NCI-H1092 (cell line): Measurements from ENCODE around the gene SH3GL1.
"Not testable (repeated sequence)": the region's sequence is repeated elsewhere in the genome, so short reads cannot be mapped to it uniquely, and the experiment has no call there.

ENCODE experiments used
- DNase-seq: peaks from one replicate; lab custom pipeline; 2025; lab: John Stamatoyannopoulos, UW

SH3GL1 gene

DNA sequence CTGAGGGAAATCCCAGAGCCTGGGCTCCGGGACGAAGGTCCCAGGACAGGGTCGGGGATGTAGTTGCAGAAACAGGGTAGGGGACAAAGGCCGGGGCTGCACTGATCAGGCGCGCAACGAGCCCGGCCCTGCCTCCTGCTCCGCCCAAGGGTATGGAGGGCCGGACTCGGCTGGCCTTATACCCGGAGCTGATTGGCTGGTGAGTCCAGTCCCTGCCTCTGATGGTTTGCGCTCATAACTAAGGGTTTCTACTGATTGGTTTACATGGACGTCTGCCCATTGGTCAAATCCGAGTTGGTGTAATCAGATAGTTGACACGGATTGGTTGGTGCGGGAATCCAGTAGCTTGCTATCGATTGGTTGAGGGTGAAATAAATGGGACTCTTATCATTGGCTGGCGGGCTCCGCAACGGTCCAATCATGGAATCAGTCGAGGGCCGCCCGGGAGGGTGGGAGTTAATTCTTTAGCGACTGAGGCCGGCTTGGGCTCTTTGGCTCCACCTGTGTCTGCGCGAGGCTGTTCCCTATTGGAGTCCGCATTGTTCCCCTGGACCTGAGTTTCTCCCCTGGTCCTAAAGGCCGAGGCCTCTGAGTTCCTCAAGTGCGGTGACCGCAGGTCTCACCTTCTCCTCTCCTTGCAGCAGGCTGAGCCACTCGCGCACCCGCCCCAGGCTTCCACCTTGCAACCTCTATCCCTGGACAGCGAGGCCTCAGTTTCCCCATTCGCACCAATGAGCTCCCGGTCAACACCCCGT, 57.6 kb downstream of the SH3GL1 start:
- peak; percentile 99 for DNase-seq

DNA sequence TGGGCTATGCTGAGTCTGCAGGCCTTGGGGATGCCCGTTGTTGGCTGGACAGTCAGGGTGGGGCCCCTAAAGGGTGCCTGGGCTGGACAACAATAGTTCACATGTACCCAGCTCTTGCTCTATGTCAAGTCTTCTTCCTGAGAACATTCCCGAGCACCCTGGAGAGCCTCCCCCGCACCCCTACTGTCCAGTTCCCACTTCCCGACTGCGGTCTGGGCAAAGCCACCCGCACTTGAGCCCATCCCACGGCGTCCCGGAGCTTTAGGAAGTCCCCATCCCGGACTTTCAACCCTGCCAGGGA, 58.1 kb downstream of the SH3GL1 start:
- DNase-seq: no peak

DNA sequence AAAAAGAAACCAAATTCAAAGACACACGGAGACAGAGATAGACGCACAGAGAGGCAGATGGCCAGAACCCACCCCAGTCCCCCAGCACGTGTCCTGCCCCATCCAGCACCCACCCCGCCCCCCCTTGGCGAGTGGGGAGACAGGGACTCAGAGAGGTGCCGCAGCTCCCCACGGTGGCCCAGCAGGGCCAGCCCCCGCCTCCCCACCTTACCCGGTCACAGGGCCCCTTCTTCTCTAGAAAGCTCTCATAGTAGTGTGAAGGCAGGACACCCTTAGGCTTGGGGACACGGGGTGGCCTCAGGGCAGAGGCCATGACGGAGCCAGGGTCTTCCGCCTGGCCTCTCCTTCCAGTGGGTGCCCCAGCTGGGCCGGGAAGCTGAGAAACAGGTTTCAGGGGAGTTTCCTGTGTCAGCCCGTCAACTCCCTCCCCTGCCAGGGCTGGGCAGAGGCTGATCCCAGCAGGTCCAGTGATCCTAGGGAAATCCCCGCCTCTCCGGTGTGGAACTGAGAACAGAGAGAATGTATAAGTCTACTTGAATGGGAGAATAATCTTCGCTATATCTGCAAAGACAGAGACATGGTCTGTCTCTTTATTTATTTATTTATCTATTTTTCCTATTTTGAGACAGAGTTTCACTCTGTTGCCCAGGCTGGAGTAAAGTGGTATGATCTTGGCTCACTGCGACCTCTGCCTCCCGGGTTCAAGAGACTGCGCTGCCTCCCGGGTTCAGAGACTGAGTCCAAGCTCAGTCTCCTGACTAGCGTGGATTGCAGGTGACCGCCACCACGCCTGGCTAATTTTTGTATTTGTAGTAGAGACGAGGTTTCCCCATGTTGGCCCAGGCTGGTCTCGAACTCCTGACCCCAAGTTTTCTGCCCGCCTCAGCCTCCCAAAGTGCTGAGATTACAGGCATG, 61.6 kb downstream of the SH3GL1 start, which contains the start of gene STAP2:
STAP2 (minus strand) TSS at position 387 of the 915 bp plus-strand sequence; CDS start at position 313, 74 bp downstream.
- DNase-seq: no peak

DNA sequence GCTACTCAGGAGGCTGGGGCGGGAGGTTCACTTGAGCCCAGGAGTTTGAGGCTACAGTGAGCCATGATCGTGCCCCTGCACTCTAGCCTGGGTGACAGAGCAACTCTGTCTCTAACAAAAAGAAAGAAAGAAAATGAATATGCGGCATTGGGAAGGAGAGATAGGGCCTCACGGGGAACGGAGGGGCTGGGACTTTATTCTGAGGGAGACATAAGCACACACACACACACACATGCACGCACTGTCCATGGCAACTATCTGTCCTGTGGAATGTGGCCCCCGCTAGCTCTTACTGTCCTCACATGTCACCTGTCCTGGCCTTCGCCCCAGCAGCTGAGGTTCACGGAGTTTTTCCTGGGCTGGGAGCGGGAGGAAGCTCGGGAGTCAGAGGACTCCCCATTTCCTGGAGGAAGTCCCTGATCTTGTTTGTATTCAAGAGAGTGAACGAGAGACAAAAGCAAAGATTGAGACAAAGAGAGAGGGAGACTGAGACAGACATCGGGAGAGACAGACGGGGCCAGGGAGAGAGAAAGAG, 62.4 kb downstream of the SH3GL1 start:
- no peak for DNase-seq

DNA sequence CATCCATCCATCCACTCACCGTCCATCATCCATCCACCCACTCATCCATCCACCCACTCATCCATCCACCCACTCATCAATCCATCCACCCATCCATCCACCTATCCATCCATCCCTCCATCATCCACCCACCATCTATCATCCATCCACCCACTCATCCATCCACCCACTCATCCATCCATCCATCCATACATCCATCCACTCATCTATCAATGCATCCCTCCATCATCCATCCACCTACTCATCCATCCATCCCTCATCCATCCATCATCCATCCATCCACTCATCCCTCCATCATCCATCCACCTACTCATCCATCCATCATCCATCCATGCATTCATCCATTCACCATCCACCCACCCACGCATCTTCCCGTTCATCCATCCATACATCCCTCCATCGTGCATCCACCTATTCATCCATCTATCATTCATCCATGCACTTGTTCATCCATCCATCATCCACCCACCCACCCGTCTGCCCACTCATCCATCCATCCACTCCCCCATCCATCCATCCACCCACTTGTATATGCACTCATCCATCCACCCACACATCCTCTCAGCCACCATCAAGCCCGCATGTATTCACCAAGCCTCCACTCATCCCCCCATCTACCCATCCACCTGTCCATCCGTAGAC, 65.3 kb downstream of the SH3GL1 start:
- DNase-seq: no peak

DNA sequence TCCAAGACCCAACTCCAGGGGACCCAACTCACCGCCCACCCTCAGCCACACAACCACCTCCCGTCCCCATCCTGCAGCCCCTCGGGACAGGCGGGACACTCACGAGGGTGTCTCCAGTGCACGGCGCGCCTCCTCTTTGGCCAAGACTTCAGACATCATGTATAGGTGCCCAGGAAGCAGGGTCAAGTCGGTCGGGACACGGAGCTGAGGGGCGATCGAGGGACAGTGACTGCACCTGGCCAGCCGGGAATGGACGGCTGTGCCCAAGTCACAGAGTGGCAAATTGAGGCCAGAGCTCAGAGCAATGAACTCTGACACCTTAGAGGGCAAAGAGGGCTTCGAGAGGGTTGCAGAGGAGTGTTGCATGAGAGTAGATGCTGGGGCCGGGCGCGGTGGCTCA, 70.5 kb downstream of the SH3GL1 start:
- DNase-seq: no peak

DNA sequence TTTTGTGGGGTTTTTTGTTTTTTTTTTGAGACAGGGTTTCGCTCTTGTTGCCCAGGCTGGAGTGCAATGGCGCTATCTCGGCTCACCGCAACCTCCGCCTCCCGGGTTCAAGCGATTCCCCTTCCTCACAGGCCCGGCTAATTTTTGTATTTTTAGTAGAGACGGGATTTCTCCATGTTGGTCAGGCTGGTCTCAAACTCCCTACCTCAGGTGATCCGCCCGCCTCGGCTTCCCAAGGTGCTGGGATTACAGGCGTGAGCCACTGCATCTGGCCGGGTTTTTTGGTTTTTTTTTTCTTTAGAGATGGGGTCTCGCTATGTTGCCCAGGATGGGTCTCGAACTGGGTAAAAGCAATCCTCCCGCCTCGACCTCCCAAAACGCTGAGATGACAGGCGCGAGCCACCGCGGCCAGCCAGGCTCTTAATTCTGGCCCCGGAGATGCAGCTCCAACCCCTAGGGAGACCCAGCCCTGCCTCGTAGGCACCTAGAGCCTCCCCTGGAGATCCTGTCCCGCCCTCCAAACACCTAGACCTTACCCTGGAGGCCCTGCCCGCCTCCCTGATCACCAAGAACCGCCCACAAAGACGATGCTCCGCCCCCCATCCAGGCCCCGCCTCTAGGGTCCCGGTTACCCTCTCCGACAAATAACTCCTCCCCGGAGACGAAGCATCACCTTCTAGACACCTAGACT, 71.2 kb downstream of the SH3GL1 start:
- not testable (repeated sequence) for DNase-seq

DNA sequence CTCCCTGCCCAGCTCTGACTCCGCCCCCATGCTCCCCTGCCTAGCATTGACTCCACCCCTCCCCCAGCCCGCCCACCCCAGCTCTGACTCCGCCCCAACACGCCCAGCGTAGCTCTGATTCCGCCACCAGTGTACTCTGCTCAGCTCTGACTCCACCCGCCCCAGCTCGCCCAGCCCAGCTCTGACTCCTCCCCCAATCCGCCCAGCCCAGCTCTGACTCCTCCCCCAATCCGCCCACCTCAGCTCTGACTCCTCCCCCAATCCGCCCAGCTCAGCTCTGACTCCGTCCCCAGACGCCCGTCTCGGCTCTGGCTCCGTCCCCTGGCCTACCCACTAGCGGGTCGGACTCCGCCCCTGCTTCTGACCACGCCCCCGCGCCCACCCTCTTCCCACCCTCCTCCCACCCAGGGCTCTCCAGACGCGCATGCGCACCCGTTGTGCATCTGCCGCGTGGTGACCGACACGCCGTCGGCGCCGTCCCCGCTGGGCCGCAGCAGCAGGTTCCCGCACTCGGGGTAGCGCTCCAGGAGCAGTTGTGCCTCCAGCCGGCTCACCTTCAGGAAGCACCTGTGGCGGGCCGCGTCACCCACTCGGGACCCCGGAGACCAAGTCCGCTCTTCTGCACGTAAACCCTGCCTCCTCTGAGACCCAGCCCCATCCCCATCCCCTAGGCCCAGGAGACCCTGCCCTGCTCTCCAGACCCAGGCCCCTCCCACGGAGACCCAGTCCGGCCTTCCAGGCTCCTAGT, 71.9 kb downstream of the SH3GL1 start:
- no peak for DNase-seq

DNA sequence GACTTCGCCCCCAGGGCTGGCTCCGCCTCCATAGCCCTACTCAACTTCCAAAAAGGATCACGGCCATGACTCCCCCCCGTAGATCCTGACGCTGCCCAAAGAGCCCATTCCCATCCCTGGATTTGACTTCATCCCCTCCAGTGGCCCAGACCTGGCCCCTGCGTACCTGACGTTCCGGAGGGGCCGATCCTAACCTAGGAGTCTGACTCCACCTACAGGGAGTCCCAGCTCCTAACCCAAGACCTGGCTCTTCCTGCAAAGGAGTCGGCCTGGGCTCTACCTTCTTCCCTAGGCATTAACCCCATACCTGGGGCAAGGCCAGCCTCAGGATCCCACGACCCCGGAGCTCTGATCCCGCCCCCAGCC, 72.5 kb downstream of the SH3GL1 start:
- no peak for DNase-seq

DNA sequence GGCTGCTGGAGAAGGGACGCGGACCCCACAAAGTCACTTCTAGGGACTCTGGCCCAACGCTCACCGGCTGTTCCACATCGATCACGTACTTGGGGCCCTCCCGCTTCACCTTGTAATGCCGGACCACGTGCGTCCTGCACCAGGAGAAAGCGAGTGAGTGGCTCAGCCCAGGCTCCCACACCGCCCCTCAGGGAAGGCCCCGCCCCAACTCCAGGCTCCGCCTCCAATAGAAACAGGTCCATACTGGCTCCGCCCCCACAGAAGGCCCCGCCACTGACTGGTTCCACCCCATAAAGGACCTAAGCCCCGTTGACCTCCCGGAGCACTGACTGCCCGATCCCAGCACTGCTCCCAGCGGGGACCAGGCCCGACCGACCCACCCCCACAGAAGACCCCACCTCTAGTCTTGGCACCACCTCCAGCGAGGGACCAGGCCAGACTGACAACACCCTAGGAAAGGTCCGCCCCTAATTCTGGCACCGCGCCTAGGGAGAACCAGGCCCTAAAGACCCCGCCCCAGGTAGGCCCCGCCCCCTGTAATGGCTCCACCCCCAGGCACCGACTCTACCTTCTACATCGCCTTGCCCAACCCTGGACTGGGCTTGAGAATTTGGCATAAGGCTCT, 73.0 kb downstream of the SH3GL1 start:
- DNase-seq: no peak

DNA sequence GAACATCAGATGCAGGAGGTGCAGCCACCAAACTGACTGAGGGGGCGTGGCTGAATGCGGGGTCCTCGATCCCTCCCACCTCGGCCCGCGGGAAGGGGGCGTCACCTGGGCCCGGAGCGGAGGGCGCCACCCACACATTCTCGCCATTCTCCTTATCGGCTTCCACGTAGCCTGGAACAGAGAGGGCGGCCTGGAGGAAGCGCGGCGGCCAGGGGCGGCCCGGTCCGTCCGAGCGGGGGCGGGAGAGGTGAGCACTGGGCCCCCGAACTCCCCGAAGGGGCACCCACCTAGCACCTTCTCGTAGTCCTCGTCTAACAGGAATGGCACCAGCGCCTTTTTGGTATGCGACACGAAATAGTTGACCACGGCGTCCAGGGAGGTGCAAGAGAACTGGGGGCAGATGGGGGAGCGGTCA, 73.5 kb downstream of the SH3GL1 start:
- no peak for DNase-seq

DNA sequence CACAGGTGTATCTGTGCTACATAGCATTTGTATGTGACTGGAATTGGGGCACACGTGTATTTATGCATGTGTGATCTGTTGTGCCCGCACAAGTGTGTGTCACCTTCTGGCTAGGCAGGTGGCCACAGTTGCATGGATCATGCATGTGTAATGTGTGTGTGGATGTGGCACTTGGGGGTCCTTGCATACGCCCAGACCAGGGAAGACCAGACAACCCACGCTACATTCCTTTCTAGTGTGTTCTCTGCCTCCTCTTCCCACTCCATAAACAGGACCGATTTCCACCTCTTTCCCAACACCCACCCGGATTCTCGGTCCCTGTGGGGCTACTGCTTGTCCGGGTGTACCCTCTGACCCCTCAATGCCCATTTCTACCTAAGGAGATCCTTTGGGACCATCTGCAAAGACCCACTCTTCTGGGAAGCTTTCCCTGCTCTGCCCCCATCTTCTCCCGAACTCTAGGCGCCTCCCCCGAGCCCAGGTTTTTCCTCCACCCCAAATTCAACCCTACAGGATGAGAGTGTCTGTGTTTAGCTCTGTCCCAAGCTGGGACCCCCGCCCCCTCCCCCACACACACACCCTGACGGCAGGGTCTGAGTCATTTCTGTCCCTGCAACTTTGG, 74.0 kb downstream of the SH3GL1 start:
- no peak for DNase-seq

DNA sequence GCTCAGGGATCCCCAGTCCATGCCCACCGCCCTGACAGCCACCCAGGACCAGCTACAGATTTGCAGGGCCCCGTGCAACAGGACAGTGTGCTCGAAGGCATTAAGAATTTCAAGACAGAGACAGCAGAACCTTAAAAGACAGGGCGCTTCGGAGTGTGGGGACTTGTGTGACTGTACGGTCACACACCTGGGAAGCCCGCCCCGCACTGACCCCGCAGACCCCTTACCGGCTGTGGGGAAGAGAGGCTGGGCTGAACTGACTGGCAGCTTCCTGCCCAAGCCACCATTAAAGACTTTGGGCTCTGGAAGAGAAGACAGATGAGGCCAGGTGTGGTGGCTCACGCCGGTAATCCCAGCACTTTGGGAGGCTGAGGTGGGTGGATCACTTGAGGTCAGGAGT, 76.1 kb downstream of the SH3GL1 start:
- no peak for DNase-seq

DNA sequence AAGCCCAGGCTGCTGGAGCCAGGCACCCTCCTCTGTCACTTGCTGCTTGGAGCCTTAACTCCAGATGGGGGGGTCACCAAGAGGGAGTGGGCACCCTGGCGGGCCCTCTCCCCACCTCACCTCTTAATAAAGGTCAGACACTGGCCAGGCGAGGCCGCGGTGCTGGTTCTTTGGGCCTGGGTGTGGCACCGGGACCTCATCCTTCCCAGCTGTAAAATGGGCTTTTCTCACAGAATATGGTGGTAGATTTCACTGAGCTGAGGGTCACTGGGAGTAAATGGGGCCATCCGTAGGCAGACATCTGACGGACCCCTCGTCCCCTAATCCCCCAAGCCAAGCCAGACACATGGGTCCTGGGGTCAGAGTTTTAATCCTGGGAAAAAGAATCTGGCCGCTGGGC, 76.7 kb downstream of the SH3GL1 start:
- no peak for DNase-seq

DNA sequence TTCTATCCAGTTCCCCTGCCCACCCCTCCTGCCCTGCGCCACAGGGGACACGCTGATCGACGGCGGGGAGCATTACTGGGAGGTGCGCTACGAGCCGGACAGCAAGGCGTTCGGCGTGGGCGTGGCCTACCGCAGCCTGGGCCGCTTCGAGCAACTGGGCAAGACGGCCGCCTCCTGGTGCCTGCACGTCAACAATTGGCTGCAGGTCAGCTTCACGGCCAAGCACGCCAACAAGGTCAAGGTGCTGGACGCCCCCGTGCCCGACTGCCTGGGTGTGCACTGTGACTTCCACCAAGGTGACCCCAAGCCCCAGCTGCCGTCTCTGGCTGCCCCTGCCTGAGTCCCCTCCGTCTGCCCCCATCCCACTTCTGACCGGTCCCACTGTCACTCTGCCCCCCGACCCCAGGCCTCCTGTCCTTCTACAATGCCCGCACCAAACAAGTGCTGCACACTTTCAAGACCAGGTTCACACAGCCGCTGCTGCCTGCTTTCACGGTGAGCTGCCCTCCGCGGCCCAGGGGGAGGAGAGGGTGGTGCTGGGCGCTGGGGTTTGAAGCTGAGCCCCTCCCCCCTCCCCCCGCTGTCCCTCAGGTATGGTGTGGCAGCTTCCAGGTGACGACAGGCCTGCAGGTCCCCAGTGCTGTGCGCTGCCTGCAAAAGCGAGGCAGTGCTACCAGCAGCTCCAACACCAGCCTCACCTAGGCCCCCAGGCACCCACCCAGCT, 77.2 kb downstream of the SH3GL1 start:
- DNase-seq: no peak

DNA sequence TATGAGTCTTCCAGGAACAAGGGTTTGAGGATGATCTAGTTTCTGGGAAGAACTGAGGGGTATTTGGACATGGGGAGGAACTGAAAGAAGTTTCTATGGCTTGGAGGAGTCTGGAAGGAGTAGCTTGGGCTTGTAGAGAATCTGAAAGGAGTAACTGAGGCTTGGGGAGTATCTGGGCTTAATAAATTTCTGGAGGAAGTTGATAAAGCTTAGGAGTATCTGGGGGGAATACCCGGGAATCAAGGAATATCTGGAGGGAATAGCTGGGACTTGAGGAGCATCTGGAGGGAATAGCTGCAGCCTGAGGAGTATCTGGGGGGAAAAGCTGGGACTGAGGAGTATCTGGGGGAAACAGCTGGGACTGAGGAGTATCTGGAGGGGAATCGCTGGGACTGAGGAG, 79.9 kb downstream of the SH3GL1 start:
- DNase-seq: no peak

DNA sequence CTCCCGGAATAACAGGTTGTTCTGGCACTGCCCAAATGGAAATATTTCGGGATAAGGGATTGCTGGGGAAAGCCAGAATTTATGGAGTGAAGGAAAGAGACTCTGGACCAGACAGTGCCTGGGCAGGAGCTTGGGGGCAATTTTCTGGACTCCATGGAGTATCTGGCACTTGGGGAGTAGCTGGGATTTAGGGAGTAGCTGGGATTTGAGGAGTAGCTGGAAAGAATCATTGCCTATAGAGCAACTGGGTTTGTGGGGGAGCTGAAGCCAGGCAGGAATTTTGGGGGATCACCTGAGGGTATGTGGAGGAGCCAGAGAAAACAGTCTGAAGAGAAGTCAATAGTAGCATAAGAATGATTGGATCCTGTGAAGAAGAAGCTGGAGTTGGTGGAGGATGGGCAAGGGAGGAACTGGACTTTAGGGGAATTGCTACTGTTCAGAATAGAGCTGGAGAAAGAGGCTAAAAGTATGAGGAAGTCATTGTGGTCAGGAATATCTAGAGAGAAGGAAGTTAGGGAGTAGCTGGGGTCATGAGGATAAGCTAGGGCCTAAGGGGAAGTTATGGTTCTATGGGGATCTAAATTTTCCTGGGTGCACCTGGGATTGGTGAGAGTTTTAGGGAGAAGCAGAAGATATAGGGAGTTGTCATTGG, 81.2 kb downstream of the SH3GL1 start:
- DNase-seq: no peak

DNA sequence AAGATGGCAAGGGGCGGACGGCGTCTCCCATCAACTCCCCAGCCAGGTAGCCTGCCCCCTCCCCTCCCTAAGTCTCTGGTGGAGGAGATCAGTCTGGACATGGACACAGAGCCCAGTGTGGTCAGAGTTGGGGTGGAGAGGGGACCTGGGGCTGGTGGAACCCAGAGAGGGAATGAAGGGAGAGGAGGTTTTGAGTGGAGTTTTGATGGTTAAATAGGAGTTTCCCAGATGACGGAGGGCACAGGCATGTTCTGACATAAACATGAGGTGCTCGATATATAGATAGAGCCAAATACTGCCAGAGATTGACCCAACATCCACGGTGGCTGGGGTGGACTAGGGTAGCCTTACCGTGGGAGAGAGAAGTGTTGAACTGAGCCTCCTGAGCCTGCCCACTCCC, 81.9 kb downstream of the SH3GL1 start:
- DNase-seq: no peak

DNA sequence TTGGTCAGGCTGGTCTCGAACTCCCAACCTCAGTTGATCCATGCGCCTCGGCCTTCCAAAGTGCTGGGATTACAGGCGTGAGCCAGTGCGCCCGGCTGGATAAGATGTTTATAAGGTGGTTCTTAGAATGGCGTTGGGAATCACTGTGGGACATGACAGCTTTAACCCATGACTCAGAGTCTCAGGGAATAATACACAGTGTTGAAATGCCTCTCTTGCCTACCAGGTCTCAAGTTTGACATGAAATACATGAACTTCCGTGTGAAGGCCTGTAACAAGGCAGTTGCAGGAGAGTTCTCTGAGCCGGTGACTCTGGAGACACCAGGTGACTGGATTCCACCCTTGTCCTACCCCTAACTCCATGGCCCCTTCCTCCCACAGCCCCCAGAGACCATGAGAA, 83.4 kb downstream of the SH3GL1 start:
- no peak for DNase-seq
